SK-N-SH (cell line): ENCODE results near the gene AUTS2. TPM values are rescaled to one million over a fixed set of nuclear protein-coding genes. Genes with fewer than 3 reads are reported as not detected.

Experiments
- CTCF ChIA-PET: fragments of 300-600, 350-600 bp; formaldehyde crosslinking; extraction: SDS; loops from one replicate; lab custom pipeline; 2021; lab: Yijun Ruan, JAX
- POLR2A ChIA-PET: fragments of 350-600 bp; sonication (Branson Sonifier 250); formaldehyde crosslinking; extraction: SDS; loops from one replicate; lab custom pipeline; 2020; ENCODE audit warnings: antibody characterized with exemption, inconsistent platforms; lab: Yijun Ruan, JAX
- DNase-seq: peaks from one replicate; pipeline ENCODE4 v3.0.0; 2012
- H2AFZ ChIP-seq: fragments of 200-600 bp; sonication (generic); 2 replicates; pipeline ENCODE4 v1.8.1; 2016; ENCODE audit warnings: antibody characterized with exemption, mild to moderate bottlenecking, low read depth
- H3F3A ChIP-seq: fragments of 200-600 bp; sonication (generic); replicated peaks from 2 replicates; pipeline ENCODE3; 2016; ENCODE audit warnings: antibody characterized with exemption, mild to moderate bottlenecking; ENCODE audit not compliant: insufficient read depth
- H3K27ac ChIP-seq, 2 experiments: fragments of 200-500 bp in 1 of 2; fragments of 200-600 bp in 1 of 2; sonication (Bioruptor generic) in 1 of 2; sonication (generic), shearing (Covaris generic) in 1 of 2; 2 replicates each; pipeline versions ENCODE4 v1.5.1 to v1.6.1; 2014 to 2016; ENCODE audit warnings: low read depth in 2 of 2, inconsistent platforms in 1 of 2, low read length in 1 of 2, mild to moderate bottlenecking in 1 of 2, mixed read lengths in 1 of 2
- H3K27me3 ChIP-seq: fragments of 200-600 bp; sonication (generic), shearing (Covaris generic); 2 replicates; pipeline ENCODE4 v1.6.1; 2016; ENCODE audit warnings: mixed run types; ENCODE audit not compliant: insufficient read depth
- H3K36me3 ChIP-seq, 2 experiments: fragments of 200-500 bp in 1 of 2; fragments of 200-600 bp in 1 of 2; sonication (Bioruptor generic) in 1 of 2; sonication (generic) in 1 of 2; replicated peaks in 1 of 2; 2 replicates each; pipeline versions ENCODE3 to v1.5.1; 2014 to 2016; ENCODE audit warnings: low read length in 1 of 2, mild to moderate bottlenecking in 1 of 2; ENCODE audit not compliant: insufficient read depth in 2 of 2, control insufficient read depth in 1 of 2
- H3K4me1 ChIP-seq, 2 experiments: fragments of 200-500 bp in 1 of 2; fragments of 200-600 bp in 1 of 2; sonication (Bioruptor generic) in 1 of 2; sonication (generic), shearing (Covaris generic) in 1 of 2; 2 replicates each; pipeline versions ENCODE4 v1.5.1 to v1.6.1; 2014 to 2016; ENCODE audit warnings: low read depth in 1 of 2, low read length in 1 of 2, mixed run types in 1 of 2; ENCODE audit not compliant: insufficient read depth in 2 of 2, control insufficient read depth in 1 of 2
- H3K4me2 ChIP-seq: fragments of 200-600 bp; sonication (generic), shearing (Covaris generic); 2 replicates; pipeline ENCODE4 v1.6.1; 2017; ENCODE audit warnings: mixed run types
- H3K4me3 ChIP-seq, 2 experiments: fragments of 200-500 bp in 1 of 2; fragments of 200-600 bp in 1 of 2; sonication (Bioruptor generic) in 1 of 2; sonication (generic), shearing (Covaris generic) in 1 of 2; 2 replicates each; pipeline versions ENCODE4 v1.5.1 to v1.8.1; 2014 to 2016; ENCODE audit warnings: low read depth in 2 of 2, inconsistent platforms in 1 of 2, low read length in 1 of 2, mild to moderate bottlenecking in 1 of 2, mixed read lengths in 1 of 2, moderate library complexity in 1 of 2
- H3K79me2 ChIP-seq: fragments of 200-600 bp; sonication (generic); 2 replicates; pipeline ENCODE4 v1.8.1; 2017; ENCODE audit warnings: mild to moderate bottlenecking; ENCODE audit not compliant: insufficient read depth
- H3K9ac ChIP-seq: fragments of 200-600 bp; sonication (generic); 2 replicates; pipeline ENCODE4 v1.6.1; 2017; ENCODE audit warnings: mixed run types
- H3K9me2 ChIP-seq: fragments of 200-600 bp; sonication (generic); 2 replicates; pipeline ENCODE4 v1.6.1; 2017; ENCODE audit warnings: mixed run types
- H3K9me3 ChIP-seq: fragments of 200-600 bp; sonication (generic); 2 replicates; pipeline ENCODE4 v1.6.1; 2017; ENCODE audit warnings: mixed run types, mild to moderate bottlenecking, moderate library complexity
- H4K20me1 ChIP-seq: fragments of 200-600 bp; sonication (generic); 2 replicates; pipeline ENCODE4 v1.6.1; 2017; ENCODE audit warnings: mild to moderate bottlenecking, mixed run types; ENCODE audit not compliant: insufficient read depth
- CHD2 ChIP-seq: fragments of 150-350 bp; IDR thresholded peaks from 2 replicates; pipeline ENCODE4 v1.6.1; 2018; ENCODE audit warnings: low read length; ENCODE audit not compliant: partially characterized antibody
- CTCF ChIP-seq: fragments of 200-600 bp; sonication (generic); IDR thresholded peaks from 2 replicates; pipeline ENCODE4 v1.6.1; 2017; ENCODE audit warnings: antibody characterized with exemption, mild to moderate bottlenecking, moderate library complexity
- FOSL2 ChIP-seq: IDR thresholded peaks from 2 replicates; pipeline ENCODE4 v1.4.0; 2012; ENCODE audit warnings: low read depth, mild to moderate bottlenecking, moderate library complexity, borderline replicate concordance
- MEF2A ChIP-seq: IDR thresholded peaks from 2 replicates; pipeline ENCODE4 v1.4.0; 2012; ENCODE audit warnings: low read depth, borderline replicate concordance
- MXI1 ChIP-seq: IDR thresholded peaks from 2 replicates; pipeline ENCODE4 v1.6.1; 2012; ENCODE audit warnings: mild to moderate bottlenecking, low read depth, low read length, improper control_type of control experiment
- PBX3 ChIP-seq: IDR thresholded peaks from 2 replicates; pipeline ENCODE4; 2012
- POLR2AphosphoS5 ChIP-seq: IDR thresholded peaks from 2 replicates; pipeline ENCODE4 v1.6.1; 2012; ENCODE audit warnings: low read depth, low read length
- RAD21 ChIP-seq: IDR thresholded peaks from 2 replicates; pipeline ENCODE4 v1.6.1; 2012; ENCODE audit warnings: mild to moderate bottlenecking, low read length
- RCOR1 ChIP-seq: fragments of 150-350 bp; IDR thresholded peaks from 2 replicates; pipeline ENCODE4 v1.6.1; 2017; ENCODE audit warnings: antibody characterized with exemption, low read length
- RFX5 ChIP-seq: IDR thresholded peaks from 2 replicates; pipeline ENCODE4 v1.6.1; 2012; ENCODE audit warnings: mild to moderate bottlenecking, improper control_type of control experiment, low read length
- SIN3A ChIP-seq: IDR thresholded peaks from 2 replicates; pipeline ENCODE4 v1.6.1; 2012; ENCODE audit warnings: low read depth, mild to moderate bottlenecking, low read length, moderate library complexity, borderline replicate concordance
- SMC3 ChIP-seq: IDR thresholded peaks from 2 replicates; pipeline ENCODE4 v1.6.1; 2012; ENCODE audit warnings: low read depth, low read length, improper control_type of control experiment
- TCF12 ChIP-seq: IDR thresholded peaks from 2 replicates; pipeline ENCODE4 v1.4.0; 2012
- TEAD4 ChIP-seq: IDR thresholded peaks from 2 replicates; pipeline ENCODE4 v1.4.0; 2012; ENCODE audit warnings: mild to moderate bottlenecking, borderline replicate concordance; ENCODE audit not compliant: insufficient read depth
- USF1 ChIP-seq: IDR thresholded peaks from 2 replicates; pipeline ENCODE4 v1.4.0; 2012; ENCODE audit warnings: low read depth, borderline replicate concordance
- USF2 ChIP-seq: fragments of 150-350 bp; IDR thresholded peaks from 2 replicates; pipeline ENCODE4 v1.6.1; 2017; ENCODE audit warnings: antibody characterized with exemption, low read length, low read depth, borderline replicate concordance
- WGBS: methylation state at CpG from one replicate; pipeline ENCODE4 v1.1.6; 2017; ENCODE audit warnings: low lambda C conversion rate; 5-methylcytosine and 5-hydroxymethylcytosine counted together
- polyA plus RNA-seq, 3 experiments: library from polyadenylated mRNA; depleted of rRNA; stranded (reverse); fragments of >200 nt; gene quantifications; 2 replicates each; pipeline ENCODE4 v1.2.3, GENCODE V29; 2012

Gene AUTS2
- polyA plus RNA-seq, 1 of the 3 experiments (the other 2 are of a cell fraction), result 15.6 TPM

GRCh38 chr7:70071766-70072165, 473.5 kb downstream of the AUTS2 start:
- Histone ChIP-seq H3K36me3 (no peaks in the 10 kb centered on the region), H3F3A (no peaks in the 10 kb centered on the region), H3K9me3 (no peaks in the 10 kb centered on the region), H4K20me1 (no peaks in the 10 kb centered on the region), H3K4me1 (peaks cover 0 to 28% of the 10 kb centered on the region in 2 experiments; a peak in 2 of 4 replicates), H3K4me3 (no peak overlapping the region), H3K9me2 (no peaks in the 10 kb centered on the region), H3K4me2 (no peak overlapping the region), H3K9ac (no peak overlapping the region), H3K27ac (peak overlapping the region in 1 of 2 experiments; percentile 31; a peak in 1 of 4 replicates), H3K79me2 (no peaks in the 10 kb centered on the region), H2AFZ (no peak overlapping the region), H3K27me3 (no peaks in the 10 kb centered on the region)
- CTCF ChIA-PET, result interaction anchor here (0.7 to 2.6 kb wide), 8 partner anchors 11 to 41 kb away, joined by 3 to 12 read pairs (median 4); no protein-coding TSS in a partner anchor
- TF ChIP-seq USF2 (no peak), RCOR1 (no peak), CTCF (no peak), SMC3 (no peak), SIN3A (no peak), TEAD4 (no peak), USF1 (no peak), RFX5 (no peak), CHD2 (no peak), FOSL2 (no peak), MXI1 (no peak), MEF2A (no peak), RAD21 (no peak)
- no peak for DNase-seq
- 93% methylated on average over 7 of the region's 7 CpGs for WGBS
- POLR2A ChIA-PET, result no interaction called here

GRCh38 chr7:70072220-70072619, 473.9 kb downstream of the AUTS2 start:
- ChIA-PET POLR2A (no interaction called here), CTCF (interaction anchor here (1.1 to 2.6 kb wide), 6 partner anchors 11 to 626 kb away, joined by 3 to 12 read pairs (median 5); no protein-coding TSS in a partner anchor)
- no peaks in the 10 kb centered on the region for H3K9me3 ChIP-seq
- H3K4me2 ChIP-seq, result no peak overlapping the region
- H2AFZ ChIP-seq, result no peak overlapping the region
- no peaks in the 10 kb centered on the region for H4K20me1 ChIP-seq
- peak overlapping the region in 1 of 2 experiments; percentile 31; a peak in 1 of 4 replicates for H3K27ac ChIP-seq
- H3K4me1 ChIP-seq, result peaks cover 0 to 30% of the 10 kb centered on the region in 2 experiments; a peak in 2 of 4 replicates
- TF ChIP-seq POLR2AphosphoS5 (no peak), TCF12 (peak; percentile 24; the same call in 1 of the 2 replicates), PBX3 (peak; percentile 69)
- no peak overlapping the region for H3K9ac ChIP-seq
- H3K36me3 ChIP-seq, result no peaks in the 10 kb centered on the region
- no peak overlapping the region for H3K4me3 ChIP-seq
- H3F3A ChIP-seq, result no peaks in the 10 kb centered on the region
- WGBS, result 33% methylated on average over 2 of the region's 2 CpGs
- H3K27me3 ChIP-seq, result no peaks in the 10 kb centered on the region
- H3K79me2 ChIP-seq, result no peaks in the 10 kb centered on the region
- H3K9me2 ChIP-seq, result no peaks in the 10 kb centered on the region
- DNase-seq, result no peak
